GM18517 (cell line): ENCODE measurements around the gene WDR18.
"Not testable (repeated sequence)": the region's sequence is repeated elsewhere in the genome, so short reads cannot be mapped to it uniquely, and the experiment has no call there.

Experiments
- ATAC-seq: cut with Tn5 transposase; IDR thresholded peaks from one replicate; pipeline ENCODE4 v1.9.1; 2021; ENCODE audit warnings: mild to moderate bottlenecking, moderate library complexity; ENCODE audit not compliant: unreplicated experiment

WDR18 gene

DNA sequence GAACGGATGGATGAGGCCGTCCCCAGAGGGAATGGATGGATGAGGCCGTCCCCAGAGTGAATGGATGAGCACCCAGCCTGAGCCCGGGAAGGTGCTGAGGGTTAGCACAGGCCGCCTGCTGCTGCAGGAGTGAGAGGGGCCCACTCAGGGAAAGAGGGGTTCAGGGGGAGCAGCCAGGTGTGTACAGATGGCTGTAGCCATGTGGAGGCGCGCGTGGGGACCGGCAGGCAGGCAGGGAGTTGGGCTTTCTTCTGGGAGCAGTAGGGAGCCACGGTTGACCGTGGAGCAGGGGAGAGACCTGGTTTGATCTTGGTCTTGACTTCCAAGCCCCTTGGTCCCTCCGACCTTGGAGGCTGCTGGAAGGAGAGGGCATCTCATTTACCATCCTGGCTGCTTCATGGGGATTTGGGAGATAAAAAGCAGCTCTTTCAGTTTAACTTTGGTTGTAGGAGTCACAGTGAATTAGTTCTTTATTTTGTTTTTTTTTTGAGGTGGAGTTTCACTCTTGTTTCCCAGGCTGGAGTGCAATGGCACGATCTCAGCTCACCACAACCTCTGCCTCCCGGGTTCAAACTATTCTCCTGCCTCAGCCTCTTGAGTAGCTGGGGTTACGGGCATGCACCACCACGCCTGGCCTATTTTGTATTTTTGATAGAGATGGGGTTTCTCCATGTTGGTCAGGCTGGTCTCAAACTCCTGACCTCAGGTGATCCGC lies 33.6 kb upstream of the WDR18 start:
- ATAC-seq, result no peak

DNA sequence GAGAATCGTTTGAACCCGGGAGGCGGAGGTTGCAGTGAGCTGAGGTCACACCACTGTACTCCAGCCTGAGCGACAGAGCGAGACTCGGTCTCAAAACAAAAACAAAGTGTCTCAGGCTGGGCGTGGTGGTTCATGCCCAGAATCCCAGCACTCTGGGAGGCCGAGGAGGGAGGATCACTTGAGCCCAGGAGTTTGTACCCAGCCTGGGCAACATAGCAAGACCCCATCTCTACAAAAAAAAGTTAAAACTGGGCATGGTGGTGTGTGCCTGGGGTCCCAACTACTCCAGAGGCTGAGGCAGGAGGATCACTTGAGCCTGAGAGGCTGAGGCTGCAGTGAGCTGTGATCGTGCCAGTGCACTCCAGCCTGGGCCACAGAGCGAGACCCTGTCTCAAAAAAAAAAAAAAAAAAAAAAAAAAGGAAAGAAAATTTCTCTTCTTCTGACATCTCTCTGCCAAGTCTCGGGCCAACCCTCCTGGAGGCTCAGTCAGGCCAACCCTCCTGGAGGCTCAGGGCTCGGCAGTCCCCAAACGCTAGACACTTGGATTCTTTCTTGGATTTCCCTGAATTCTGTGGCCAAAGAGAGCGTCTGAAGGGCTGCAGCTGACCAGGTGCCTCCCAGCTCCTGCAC lies 32.0 kb upstream of the WDR18 start:
- ATAC-seq, result no peak

DNA sequence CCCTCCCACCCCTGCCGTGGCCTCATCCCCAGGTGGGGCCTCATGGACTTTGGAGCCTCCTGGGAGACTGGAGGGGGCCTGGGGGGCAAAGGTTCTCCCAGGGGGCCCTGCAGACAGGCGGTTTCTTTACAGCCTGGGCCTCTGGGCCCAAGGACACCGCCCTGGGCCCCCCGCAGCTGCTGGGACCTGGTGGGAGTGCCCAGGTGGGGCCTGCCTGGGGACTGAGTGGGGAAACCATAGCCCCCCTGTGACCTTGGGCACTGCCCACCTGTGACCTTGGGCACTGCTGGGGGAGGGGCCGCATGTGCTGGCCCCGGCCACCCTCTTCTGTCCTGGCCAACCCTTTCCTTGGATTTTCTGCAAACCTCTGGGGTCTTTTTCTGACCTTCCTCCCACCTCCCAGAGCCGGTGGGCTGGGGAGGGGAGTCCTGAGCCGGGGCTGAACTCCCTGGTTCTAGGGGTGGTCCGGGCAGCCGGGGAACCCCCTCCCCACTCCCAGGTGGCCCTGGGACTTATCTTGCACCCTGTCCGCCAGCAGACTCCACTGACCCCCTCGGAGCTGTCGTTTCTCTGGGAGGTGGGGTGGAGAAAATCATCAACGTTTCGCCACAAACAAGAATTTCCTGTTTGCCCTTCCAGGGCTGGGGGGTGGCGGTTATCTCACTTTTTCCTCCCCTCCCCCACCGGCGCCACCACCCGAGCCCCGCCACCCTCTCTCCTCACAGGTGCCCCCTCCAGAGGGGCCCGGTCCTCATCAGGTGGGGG lies 31.3 kb upstream of the WDR18 start:
- no peak for ATAC-seq

GRCh38 chr19:953445-954271 lies 30.5 kb upstream of the WDR18 start:
- ATAC-seq, result no peak

GRCh38 chr19:954272-954671 lies 29.9 kb upstream of the WDR18 start:
- ATAC-seq, result no peak

GRCh38 chr19:954672-955494 lies 29.3 kb upstream of the WDR18 start:
- ATAC-seq, result peak; percentile 61

DNA sequence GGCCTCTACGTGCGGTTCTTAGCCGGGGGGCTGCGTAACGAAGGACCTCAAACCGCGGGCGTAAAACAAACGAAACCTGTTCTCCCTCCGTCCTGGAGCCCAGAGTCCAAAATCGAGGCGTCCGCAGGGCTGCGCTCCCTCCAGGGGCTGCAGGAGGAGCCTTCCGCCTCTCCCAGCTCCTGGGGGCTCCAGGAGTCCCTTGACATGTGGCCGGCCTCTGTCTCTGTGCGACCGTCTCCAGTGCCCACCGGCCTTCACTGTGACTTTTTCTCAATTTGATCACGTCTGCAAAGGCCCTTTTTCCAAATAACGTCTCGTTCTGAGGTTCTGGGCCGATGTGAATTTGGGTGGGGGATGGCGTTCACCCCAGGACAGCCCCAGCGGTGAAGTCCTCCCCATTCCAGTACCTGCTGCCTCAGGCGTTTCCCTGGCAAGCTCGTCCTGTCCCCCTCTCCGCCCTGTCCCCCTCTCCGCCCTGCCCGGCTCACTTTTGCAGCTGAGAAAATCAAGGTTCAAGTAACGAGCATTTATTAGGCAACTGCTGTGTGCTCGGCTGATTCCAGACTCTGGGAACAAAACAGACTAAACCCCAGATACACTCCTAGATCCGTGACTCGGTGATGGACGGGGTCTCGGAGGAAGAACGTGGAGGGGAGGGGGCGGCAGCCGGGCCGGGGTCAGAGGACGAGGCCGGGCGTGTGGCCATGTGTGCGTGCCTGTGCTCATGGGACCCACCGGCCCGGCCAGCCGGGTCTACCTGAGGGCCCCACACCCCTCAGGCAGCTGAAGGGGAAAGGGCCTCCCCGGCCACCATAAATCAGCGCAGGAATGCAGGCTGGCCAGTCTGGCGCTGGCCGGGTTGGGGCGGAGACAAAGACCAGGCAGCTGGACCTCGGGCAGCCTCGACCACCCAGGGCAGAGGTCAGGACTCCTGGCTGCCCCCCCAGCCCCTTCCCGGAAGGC lies 28.1 kb upstream of the WDR18 start:
- no peak for ATAC-seq

GRCh38 chr19:956766-957440 lies 27.2 kb upstream of the WDR18 start:
- ATAC-seq, result no peak

GRCh38 chr19:957578-957977 lies 26.6 kb upstream of the WDR18 start:
- not testable (repeated sequence) for ATAC-seq

- ATAC-seq, result no peak
Observed at GRCh38 chr19:958967-959855, 24.9 kb upstream of the WDR18 start.

DNA sequence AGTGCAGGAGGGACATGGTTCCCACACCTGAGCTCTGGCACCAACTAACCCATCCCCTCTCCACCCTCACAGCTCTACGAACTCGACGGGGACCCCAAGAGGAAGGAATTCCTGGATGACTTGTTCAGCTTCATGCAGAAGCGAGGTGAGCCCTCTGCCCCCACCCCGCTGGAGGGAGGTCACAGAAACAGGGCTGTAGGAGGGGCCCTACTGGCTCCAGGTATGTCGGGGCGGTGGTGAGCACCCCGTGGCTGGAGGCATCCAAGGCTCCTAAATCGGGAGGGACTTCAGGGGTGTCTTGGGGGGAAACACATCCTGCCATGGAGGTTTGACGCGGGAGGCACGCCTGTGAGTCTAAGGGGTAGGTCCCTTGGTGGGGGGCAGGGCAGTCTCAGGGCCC lies 24.1 kb upstream of the WDR18 start:
- no peak for ATAC-seq

GRCh38 chr19:960601-960938 lies 23.6 kb upstream of the WDR18 start:
- ATAC-seq, result no peak

- ATAC-seq, result no peak
Observed at GRCh38 chr19:961866-962620, 22.1 kb upstream of the WDR18 start.

DNA sequence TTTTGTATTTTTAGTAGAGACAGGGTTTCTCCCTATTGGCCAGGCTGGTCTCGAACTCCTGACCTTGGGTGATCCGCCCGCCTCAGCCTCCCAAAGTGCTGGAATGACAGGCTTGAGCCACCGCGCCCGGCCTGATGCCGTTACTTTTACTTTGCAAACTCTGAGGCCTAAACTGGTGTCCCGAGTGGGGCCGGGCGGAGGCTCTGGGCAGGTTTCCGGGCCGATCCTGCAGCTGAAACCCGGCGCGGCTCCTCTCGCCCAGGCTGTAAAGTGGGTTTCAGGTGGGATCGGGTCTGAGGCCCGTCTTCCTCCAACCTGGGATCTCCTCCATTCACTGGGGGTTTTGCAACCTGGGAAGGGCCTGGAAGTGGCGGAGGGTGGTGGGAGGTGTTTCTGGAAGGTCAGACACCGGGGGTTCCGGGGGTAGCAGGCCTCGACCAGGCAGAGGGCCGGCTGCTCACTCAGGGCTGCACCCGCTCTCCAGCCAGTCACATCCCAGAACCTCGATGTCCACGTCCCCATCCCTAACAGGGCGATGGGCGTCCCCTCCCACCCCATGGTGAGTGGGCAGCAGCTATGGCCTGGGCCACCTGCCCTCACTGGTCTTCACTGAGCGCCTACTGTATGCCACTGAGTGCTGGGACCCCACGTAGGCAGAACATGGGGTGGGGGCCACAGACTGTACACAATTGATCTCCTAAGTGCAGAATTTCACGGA lies 21.3 kb upstream of the WDR18 start:
- ATAC-seq, result no peak

GRCh38 chr19:963486-963951 lies 20.6 kb upstream of the WDR18 start:
- ATAC-seq, result no peak

DNA sequence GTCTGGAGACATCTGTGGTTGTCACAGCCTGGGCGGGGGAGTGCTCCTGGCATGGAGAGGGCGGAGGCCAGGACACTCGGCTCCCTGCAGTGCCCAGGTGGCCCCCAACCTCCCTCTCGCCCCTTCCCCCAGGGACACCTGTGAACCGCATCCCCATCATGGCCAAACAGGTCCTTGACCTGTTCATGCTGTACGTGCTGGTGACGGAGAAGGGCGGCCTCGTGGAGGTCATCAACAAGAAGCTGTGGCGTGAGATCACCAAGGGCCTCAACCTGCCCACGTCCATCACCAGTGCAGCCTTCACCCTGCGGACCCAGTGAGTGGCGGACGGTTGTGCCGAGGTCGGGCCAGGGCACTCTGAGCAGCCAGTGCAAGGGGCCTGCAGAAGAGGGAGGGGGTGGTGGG lies 20.0 kb upstream of the WDR18 start:
- ATAC-seq, result no peak
